ENCODE measurements around the gene TAS2R38.

- TF ChIP-seq, protein P1, sequence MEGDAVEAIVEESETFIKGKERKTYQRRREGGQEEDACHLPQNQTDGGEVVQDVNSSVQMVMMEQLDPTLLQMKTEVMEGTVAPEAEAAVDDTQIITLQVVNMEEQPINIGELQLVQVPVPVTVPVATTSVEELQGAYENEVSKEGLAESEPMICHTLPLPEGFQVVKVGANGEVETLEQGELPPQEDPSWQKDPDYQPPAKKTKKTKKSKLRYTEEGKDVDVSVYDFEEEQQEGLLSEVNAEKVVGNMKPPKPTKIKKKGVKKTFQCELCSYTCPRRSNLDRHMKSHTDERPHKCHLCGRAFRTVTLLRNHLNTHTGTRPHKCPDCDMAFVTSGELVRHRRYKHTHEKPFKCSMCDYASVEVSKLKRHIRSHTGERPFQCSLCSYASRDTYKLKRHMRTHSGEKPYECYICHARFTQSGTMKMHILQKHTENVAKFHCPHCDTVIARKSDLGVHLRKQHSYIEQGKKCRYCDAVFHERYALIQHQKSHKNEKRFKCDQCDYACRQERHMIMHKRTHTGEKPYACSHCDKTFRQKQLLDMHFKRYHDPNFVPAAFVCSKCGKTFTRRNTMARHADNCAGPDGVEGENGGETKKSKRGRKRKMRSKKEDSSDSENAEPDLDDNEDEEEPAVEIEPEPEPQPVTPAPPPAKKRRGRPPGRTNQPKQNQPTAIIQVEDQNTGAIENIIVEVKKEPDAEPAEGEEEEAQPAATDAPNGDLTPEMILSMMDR (IDR thresholded peaks at IDR 0.05): no peak
- no peak for TF ChIP-seq POLR2A (IDR thresholded peaks at IDR 0.05)
- no peak for TF ChIP-seq POLR2AphosphoS5 (IDR thresholded peaks at IDR 0.05)
- TF ChIP-seq EP300 (IDR thresholded peaks at IDR 0.05): no peak
These were observed 19.1 kb upstream of the TAS2R38 start for GRCh38 chr7:141992688-141993087.

All from gastroesophageal sphincter (tissue), 3 donors.